Measurements from ENCODE around the gene KRTAP22-1. TPM values are rescaled to one million over a fixed set of nuclear protein-coding genes. Genes with fewer than 3 reads are reported as not detected.

KRTAP22-1 gene
- not detected for total RNA-seq (ENCODE audit: unreplicated experiment)
- long read RNA-seq: 0 reads

DNA sequence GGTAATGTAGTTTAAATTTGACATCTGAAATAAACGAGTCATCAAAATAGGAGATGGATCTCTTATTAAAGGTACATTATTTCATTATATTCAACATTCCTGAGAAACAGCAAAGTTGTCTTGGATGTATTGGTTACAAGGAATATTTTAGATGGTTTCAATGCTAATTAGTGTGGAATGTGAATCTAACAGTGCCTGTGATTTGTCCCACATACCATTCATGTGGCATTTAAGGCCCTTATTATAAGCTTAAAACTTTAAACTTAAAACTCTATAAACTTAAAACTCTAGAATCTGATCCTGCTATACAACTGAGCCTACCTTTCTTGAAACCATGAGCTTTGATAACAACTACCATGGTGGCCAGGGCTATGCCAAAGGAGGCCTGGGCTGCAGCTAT, at the start of gene KRTAP22-1:
TSS of gene KRTAP22-1 (plus strand) at position 301 of the 400 bp plus-strand sequence.
- no peaks in the 10 kb centered on the region for H3K36me3 Mint-ChIP-seq (ENCODE audit: low read depth, unreplicated experiment)
- TF ChIP-seq, protein P1, sequence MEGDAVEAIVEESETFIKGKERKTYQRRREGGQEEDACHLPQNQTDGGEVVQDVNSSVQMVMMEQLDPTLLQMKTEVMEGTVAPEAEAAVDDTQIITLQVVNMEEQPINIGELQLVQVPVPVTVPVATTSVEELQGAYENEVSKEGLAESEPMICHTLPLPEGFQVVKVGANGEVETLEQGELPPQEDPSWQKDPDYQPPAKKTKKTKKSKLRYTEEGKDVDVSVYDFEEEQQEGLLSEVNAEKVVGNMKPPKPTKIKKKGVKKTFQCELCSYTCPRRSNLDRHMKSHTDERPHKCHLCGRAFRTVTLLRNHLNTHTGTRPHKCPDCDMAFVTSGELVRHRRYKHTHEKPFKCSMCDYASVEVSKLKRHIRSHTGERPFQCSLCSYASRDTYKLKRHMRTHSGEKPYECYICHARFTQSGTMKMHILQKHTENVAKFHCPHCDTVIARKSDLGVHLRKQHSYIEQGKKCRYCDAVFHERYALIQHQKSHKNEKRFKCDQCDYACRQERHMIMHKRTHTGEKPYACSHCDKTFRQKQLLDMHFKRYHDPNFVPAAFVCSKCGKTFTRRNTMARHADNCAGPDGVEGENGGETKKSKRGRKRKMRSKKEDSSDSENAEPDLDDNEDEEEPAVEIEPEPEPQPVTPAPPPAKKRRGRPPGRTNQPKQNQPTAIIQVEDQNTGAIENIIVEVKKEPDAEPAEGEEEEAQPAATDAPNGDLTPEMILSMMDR (IDR thresholded peaks at IDR 0.05; ENCODE audit: unreplicated experiment): no peak
- no peak for DNase-seq (ENCODE audit: low spot score)
- H3K4me3 Mint-ChIP-seq (ENCODE audit: unreplicated experiment): no peak within 1 kb of the TSS
- H3K9me3 Mint-ChIP-seq (ENCODE audit: unreplicated experiment): no peaks in the 10 kb centered on the region
- peaks cover 3% of the 10 kb centered on the region for H3K27me3 Mint-ChIP-seq (ENCODE audit: unreplicated experiment)
- H3K27ac Mint-ChIP-seq (ENCODE audit: unreplicated experiment): no peak within 1 kb of the TSS
- no peaks in the 10 kb centered on the region for H3K4me1 Mint-ChIP-seq (ENCODE audit: unreplicated experiment)

DNA sequence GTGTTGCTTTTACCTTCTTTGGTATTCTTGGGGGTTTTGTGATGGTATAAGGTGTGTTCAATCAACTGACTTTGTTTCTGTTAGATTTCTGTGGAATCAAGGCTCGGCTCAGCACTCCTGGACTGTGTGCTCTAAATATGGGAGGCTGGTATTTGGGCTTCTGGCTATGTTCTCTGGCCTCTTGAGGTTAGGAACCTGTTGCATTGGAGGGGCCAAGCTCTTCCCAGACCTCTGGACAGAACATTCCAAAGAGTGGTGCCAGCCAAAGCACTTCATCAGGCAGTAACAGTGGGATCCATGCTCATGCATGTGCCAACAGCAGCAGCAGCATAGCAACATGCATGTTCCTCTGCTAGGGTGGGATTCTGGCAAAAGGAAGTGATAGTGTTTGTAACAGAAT, 48.1 kb upstream of the KRTAP22-1 start:
- no peaks in the 10 kb centered on the region for H3K9me3 Mint-ChIP-seq (ENCODE audit: unreplicated experiment)
- H3K4me1 Mint-ChIP-seq (ENCODE audit: unreplicated experiment): no peaks in the 10 kb centered on the region
- peaks cover 2% of the 10 kb centered on the region for H3K27me3 Mint-ChIP-seq (ENCODE audit: unreplicated experiment)
- H3K36me3 Mint-ChIP-seq (ENCODE audit: low read depth, unreplicated experiment): no peaks in the 10 kb centered on the region
- no peak for DNase-seq (ENCODE audit: low spot score)
- H3K4me3 Mint-ChIP-seq (ENCODE audit: unreplicated experiment): no peak overlapping the region
- TF ChIP-seq, protein P1 (IDR thresholded peaks at IDR 0.05; ENCODE audit: unreplicated experiment): no peak
- no peak overlapping the region for H3K27ac Mint-ChIP-seq (ENCODE audit: unreplicated experiment)

DNA sequence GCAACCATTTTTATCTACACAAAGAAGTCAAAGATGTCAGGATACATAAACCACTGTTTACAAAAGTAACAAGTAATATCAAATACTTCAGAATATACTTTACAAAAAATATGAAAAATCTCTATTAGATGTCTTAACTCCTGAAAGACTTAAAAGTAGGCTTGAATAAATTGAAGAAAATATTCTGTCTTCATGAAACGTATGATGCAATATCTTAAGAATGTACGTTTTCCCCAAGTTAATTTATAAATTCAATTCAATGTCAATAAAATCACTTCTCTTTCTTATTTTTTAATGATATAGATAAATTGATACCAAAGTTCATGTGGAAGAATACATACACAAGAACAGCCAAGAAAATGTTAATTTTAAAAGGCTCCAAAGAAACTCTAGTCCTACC, 45.8 kb upstream of the KRTAP22-1 start:
- Mint-ChIP-seq H3K27me3 (ENCODE audit: unreplicated experiment) (peaks cover 2% of the 10 kb centered on the region), H3K4me1 (ENCODE audit: unreplicated experiment) (peaks cover 7% of the 10 kb centered on the region), H3K4me3 (ENCODE audit: unreplicated experiment) (no peak overlapping the region), H3K27ac (ENCODE audit: unreplicated experiment) (no peak overlapping the region), H3K36me3 (ENCODE audit: low read depth, unreplicated experiment) (no peaks in the 10 kb centered on the region), H3K9me3 (ENCODE audit: unreplicated experiment) (no peaks in the 10 kb centered on the region)
- no peak for DNase-seq (ENCODE audit: low spot score)
- TF ChIP-seq, protein P1 (IDR thresholded peaks at IDR 0.05; ENCODE audit: unreplicated experiment): no peak

DNA sequence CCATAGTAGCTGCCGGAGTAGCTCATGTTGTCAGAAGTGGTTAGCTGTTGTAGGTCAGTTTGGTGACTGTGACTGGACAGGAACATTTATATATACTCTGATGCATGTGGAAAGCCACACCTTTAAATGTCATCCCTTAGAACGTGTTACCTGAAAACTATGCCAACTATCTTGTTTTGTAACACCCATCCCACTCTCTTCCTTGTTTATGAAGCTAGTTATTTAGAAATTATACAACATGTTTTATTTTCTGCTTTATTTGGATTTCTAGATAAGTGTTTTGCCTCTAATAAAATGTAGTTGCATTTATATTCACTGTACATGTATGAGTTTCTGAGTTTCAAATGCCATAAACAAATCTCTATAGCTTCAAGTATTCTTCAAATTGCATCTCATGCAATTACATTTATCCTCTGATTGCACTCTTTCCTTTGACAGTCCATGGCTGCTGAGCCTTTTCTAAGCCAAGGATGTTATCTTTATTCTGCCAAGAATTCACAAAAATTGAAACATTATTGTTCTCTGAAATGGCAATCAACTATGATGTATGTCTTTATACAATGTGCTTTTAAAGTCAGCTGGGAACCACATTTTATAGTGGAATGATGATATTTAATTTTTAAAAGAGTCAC, 39.5 kb upstream of the KRTAP22-1 start, which contains the start of gene KRTAP19-7:
TSS of gene KRTAP19-7 (minus strand) at position 51 of the 632 bp plus-strand sequence. CDS start at position 26, 25 bp downstream.
- Mint-ChIP-seq H3K4me3 (ENCODE audit: unreplicated experiment) (no peak within 1 kb of the TSS), H3K4me1 (ENCODE audit: unreplicated experiment) (peaks cover 7% of the 10 kb centered on the region), H3K27ac (ENCODE audit: unreplicated experiment) (no peak within 1 kb of the TSS), H3K27me3 (ENCODE audit: unreplicated experiment) (peaks cover 2% of the 10 kb centered on the region), H3K9me3 (ENCODE audit: unreplicated experiment) (no peaks in the 10 kb centered on the region), H3K36me3 (ENCODE audit: low read depth, unreplicated experiment) (no peaks in the 10 kb centered on the region)
- DNase-seq (ENCODE audit: low spot score): no peak
- TF ChIP-seq, protein P1 (IDR thresholded peaks at IDR 0.05; ENCODE audit: unreplicated experiment): no peak

DNA sequence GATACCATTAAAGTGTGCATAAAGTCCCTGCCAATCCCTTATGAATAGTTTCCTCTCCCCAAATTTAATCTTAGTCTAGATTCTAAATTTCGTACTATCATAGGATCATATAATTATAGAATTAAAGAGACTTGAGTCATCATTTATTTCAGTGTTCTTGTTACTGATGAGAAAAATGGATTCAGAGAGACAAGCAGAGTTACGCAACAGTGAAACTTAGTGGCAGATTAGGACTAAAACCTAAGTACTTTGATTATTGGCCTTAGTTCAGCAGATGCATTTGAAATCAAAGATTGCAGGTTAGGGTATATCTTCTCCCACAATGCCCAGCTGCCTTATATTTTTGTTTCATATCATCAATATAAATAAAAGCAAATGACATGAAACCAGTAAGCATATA, 38.9 kb upstream of the KRTAP22-1 start:
- Mint-ChIP-seq H3K4me1 (ENCODE audit: unreplicated experiment) (peaks cover 7% of the 10 kb centered on the region), H3K27ac (ENCODE audit: unreplicated experiment) (no peak overlapping the region), H3K36me3 (ENCODE audit: low read depth, unreplicated experiment) (no peaks in the 10 kb centered on the region), H3K9me3 (ENCODE audit: unreplicated experiment) (no peaks in the 10 kb centered on the region), H3K4me3 (ENCODE audit: unreplicated experiment) (no peak overlapping the region), H3K27me3 (ENCODE audit: unreplicated experiment) (peaks cover 2% of the 10 kb centered on the region)
- no peak for DNase-seq (ENCODE audit: low spot score)
- TF ChIP-seq, protein P1 (IDR thresholded peaks at IDR 0.05; ENCODE audit: unreplicated experiment): no peak
